Inferior parietal cortex (tissue), 1 donor: ENCODE data around the gene ABCG8.

ENCODE experiments used
- DNase-seq: peaks from one replicate; pipeline ENCODE4 v3.0.0-alpha.2; 2016; ENCODE audit errors: extremely low spot score

The ABCG8 gene

DNA sequence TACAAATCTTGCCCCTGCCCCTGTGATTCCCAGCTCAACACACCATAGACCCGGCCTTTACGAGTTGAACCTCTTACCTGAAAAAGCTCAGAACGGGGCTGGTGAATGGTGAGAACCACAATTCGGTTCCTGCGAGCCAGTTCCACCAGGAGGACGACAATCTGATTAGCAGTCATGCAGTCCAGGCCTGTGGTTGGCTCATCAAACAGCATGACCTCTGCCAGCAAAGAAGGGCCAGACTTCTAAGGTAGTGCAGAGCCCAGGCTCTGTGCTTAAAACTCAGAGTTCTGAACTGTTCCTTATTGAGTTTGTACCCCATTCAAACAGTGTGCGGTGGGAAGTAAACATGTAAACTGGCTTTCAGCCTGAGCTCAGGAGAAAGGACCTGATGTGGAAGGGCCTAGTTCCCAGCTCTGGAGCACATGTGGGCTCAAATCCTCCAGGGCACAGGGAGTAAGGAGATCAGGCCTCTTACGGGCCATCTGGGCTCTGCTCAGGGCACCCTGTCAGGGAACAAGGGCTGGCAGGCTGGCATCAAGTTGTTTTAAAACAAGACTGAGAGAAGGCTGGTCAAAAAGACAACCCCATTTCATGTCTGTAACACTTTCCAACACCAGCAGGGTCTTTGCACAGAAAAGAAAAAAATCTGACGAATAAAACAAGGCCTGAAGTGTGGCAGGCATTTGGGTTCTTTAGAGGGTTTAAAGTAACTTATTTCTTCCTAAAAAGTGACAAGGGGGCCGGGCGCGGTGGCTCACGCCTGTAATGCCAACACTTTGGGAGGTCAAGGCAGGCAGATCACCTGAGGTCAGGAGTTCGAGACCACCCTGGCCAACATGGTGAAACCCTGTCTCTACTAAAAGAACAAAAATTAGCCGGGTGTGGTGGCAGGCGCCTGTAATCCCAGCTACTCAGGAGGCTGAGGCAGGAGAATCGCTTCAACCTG, 12.2 kb upstream of the ABCG8 start:
- DNase-seq, result no peak

DNA sequence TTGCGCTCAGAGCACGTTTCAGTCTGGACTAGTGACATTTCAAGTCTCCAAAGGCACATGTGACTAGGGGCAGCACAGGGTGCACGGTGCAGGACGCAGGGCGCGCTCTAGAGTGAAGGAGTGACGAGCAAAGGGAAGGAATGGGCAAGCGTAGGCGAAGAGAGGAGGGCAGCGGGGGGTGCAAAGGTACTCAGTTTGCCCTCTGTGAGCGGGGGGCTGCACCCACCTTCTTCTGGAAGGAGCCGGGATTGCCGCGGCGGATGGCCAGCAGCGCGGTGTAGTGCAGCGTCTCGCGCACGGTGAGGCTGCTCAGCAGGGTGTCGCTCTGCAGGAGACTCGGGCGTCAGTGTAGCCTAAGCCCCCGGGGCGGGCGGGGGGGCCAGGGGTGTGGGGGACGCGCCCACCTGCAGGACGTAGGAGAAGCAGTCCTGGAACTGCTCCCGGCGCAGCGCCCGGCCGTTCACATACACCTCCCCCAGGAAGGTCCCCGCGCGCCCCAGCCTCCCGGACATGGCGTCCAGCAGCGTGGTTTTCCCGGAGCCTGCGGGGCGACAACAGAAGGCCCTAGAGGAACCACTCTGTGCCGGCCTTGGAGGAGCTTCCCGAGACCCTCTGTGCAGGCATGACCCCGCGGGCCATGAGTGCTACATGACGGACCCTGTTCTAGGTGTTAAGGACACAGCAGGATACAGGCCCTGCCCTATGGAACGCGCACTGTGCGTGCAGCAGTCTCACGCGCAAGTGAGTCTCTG, 7.1 kb upstream of the ABCG8 start:
- DNase-seq, result no peak

DNA sequence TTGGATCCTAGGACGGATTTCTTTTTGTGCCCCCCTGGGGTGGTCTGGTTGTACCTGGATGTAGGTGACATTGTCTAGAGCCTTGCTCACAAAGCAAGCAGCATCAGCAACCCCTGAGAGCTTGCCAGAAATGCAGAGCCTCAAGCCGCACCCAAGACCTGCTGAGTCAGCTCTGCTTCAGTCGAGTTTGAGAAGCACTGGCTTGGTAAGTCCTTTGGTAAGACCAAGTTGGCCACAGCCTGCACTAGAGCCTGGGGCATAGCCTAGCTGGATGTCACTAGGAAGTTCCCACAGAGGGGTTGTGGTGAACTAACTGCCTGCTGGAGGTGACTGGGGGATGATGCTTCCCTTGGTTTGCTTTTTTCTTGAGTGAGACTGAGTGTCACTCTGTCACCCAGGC, 6.3 kb upstream of the ABCG8 start:
- no peak for DNase-seq

DNA sequence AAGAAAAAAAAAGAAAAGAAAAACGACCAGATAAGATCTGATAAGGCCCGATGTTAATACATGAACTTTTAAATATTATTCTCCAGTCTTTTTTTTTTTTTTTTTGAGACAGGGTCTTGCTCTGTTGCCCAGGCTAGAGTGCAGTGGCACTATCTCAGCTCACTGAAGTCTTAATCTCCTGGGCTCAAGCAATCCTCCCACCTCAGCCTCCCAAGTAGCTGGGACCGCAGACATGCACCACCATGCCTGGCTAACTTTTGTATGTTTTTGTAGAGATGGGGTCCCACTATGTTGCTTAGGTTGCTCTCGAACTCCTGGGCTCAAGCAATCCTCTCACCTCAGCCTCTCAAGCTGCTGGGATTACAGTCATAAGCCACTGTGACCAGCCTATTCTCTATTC, 1.7 kb upstream of the ABCG8 start:
- DNase-seq, result no peak

DNA sequence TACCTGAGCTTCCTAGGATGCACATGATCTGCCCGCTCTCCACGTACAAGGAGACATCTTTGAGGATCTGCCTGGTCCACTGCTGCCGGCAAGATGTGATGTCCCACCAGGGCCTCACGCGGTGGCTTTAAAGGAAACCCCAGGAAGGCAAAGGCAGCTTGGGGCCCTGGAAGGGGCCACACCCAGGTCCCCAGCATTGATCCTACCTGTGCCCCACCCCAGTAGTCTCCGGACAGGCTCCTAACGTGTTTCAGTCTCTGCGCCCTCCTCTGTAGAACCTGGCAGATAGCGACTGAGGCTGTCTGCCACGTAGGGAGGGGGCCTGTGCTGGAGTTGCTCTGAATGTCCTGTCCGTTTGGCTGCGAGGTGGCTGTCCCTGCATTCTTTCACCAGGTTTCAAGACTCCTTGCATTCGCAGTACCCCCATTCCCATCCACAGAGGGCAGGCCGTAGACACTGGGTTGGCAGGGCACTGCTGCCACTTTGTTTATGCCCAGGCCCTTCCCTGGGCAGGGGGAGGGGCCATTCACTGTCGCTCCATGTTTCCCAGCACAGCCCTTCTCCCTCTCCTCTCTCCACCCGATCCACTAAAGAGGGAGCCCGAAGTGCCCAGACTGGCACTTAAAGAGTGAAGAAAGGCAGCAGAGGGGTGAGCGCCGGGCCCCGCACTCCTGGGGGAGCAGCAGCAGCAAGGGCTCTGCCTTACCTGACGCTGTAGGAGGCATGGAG, 776 bp upstream of the ABCG8 start:
- DNase-seq, result no peak

DNA sequence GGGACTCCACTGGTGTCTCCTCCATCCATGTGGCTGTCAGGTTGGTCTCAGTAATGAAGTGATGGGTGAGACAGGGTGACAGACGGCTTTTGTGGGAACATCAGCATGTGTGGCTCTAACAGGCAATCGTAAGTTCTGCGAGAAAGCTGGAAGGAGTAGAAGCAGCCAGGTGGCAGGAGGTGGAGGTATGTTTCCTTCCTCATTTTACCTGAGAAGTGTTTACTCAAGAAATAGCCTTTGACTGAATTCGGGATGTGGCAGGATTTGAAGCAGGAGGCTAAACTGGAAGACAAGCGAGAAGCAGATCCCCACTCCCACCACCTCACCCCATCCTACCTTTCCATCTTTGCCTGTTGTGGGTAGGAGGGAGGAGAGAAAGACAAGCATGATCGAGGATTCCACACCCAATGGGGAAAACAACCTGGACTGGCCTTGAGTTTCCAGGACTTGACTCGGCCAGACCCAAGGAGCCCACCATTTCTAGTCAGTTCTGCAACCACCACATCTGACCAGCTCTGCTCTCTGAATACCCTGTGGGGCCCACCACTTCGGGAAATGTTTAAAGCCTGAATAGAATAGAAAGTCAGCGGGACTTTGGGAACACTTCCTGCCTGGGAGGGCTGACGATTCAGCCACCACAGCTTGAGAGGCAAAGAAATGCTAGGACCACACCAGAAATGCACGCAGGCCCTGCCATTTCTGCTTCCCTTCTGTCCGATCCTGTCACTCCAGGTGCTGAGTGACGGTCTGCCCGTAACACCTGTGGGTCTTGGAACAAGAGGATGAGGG, 1.2 kb downstream of the ABCG8 start:
- DNase-seq, result no peak

DNA sequence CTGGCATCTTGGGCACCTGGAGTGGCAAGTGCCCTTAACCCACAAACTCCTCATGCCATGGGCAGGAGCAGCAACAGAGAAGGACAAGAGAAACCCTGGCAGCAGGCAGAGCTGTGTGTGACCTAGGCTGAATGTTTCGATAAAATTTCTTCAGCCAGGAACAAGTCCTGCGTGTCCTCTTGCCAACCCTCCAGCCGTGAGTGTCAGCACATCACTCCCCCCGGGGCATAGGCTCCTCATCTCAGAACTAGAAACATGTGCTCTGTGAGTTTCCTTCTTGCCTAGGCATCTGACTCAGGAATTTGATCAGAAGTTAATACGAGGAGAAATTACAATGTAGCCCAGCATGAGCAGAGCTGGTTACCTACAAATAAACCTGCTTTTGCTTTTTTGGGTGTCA, 2.2 kb downstream of the ABCG8 start:
- DNase-seq, result no peak

DNA sequence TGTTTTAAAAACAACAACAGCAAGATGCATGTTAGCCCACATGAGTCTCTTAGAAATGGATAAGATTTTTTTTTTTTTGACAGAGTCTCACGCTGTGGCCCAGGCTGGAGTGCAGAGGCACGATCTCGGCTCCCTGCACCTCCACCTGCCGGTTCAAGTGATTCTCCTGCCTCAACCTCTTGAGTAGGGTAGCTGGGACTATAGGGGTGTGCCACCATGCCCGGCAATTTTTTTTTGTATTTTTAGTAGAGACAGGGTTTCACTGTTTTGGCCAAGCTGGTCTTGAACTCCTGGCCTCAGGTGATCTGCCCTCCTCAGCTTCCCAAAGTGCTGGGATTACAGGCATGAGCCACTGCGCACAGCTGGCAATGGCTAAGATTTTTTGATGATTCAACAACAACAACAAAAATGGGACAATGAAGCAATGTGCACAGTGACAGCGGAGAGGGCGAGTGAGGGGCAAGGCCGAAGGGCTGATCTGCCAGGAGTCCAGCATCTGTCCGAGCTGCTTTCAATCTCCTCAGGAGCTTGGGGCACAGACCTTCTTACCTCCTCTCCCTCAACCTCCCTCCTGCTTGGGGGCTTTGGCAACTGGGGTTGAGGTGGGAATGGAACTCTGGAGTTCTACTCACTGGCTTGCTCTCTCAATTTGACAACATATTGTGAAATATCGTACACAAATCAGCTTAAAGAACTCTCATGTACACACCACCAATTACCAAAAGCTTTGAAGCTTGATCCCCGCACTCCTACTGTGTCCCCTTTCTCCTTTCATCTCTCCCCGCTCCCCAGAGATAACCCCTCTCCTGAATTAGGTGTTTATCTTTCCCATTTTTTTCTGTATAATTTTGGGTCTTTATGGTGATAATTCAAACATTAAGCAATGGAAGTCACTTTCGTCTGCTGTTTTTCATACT, 3.4 kb downstream of the ABCG8 start:
- no peak for DNase-seq

DNA sequence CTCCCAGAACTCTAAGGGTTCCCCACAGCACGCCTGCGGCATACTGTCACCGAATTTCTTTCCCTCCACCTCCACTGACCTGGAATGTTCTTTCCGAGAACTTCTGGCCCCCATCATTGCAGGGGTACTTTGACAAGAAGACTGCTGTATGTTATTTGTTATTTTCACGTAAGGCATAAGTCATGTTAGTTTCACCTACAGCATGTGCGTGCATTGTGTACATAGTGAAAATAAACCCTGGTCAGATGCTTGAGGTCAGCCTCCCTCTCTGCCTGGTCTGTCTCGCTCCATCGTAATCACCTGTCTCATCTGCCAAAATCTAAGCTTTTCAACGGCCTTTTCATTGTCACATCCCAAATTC, 4.1 kb downstream of the ABCG8 start:
- no peak for DNase-seq

DNA sequence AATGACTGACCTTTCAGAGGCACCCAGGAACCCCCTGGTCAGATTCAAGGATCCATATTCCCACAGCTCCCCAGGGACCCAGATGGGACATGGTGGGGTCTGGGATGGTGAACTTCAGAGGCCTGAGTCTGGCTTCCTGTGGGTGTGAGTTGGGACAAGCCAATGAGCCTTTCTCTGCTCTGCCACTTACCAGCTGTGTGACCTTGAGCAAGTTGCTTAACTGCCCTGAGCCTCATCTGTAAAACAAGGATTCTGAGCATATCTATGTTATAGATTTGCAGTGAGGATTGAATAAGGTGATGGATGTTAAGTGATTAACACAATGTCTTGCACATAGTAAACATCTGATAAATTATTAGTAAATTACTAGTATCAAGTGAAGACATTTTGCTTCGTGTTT, 6.4 kb downstream of the ABCG8 start:
- DNase-seq, result no peak

DNA sequence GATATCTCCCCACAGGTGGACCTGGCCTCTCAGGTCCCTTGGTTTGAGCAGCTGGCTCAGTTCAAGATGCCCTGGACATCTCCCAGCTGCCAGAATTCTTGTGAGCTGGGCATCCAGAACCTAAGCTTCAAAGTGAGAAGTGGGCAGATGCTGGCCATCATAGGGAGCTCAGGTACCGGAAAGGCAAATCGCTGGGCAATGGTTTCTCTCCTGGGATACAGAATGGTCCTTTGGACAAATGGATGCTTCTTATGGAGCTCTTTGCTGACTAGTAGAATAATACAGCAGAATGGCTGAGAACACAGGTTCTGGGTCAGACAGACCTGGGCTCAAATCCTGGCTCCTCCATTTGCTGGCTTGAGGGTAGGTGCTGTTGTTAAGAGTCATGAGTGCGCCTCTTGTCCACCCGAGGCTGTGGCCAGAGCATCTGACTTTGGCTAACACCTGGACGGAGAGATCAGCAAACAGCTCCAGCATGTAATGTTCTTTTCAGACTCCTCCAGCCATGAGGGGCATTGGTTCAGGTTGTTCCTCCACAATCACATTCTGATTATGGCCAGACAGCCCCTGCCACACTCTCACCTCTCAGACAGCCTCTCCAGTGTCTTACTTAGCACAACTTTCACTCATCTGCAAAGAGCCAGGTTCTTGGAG, 7.5 kb downstream of the ABCG8 start:
- no peak for DNase-seq

DNA sequence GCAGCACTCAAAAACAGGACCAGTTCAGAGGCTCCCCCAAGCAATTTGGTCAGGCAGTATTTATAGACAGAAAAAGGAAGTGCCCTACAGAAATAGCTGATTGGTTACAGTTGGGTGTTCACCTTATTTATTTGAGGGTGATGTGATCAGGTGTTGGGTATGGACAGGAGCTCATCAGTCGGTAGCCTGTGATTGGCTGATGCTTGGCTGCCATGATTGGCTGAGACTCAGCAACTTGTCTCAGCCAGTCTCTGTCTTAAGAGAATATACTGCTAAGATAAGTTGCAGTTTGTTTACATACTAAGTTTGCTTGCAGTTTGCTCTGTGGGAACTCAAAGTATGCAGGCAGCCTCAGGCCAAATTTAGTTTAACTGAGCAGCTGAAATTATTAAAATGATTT, 9.4 kb downstream of the ABCG8 start:
- no peak for DNase-seq

DNA sequence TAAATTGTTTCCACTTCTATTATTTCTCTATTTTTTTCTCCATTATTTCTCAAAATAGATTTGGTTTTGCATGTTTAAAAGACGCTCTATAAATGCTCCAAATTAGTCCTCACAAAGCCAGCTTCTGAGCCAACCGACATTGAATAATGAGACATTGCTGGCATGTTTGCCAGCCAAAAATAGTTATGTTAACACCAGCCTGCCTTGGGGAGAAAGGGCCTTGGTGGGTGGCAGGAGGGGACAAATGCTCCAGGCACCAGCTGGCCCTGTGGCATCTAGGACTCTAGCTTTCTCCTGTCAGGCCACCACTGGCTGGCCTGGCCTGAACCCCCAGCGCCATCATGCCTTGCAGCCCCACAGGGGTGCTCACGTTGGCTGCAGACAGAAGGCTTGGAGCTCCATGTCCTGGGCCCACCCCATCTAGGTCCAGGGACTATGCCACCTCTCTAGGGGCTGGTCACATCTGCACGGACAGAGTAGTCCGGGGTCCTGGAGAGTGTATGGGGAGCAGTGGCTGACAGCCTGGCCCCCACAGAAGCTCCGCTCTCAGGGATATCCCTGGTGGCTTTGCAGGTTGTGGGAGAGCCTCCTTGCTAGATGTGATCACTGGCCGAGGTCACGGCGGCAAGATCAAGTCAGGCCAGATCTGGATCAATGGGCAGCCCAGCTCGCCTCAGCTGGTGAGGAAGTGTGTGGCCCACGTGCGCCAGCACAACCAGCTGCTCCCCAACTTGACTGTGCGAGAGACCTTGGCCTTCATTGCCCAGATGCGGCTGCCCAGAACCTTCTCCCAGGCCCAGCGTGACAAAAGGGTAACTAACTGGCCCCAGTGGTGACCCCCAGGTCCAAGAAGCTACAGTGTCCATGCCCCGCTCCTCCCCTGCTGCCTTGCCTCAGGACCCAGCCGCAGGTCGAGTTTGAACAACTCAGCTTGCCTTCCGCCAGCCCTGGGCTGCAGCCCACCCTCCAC, 12.5 kb downstream of the ABCG8 start:
- DNase-seq, result peak; percentile 13

DNA sequence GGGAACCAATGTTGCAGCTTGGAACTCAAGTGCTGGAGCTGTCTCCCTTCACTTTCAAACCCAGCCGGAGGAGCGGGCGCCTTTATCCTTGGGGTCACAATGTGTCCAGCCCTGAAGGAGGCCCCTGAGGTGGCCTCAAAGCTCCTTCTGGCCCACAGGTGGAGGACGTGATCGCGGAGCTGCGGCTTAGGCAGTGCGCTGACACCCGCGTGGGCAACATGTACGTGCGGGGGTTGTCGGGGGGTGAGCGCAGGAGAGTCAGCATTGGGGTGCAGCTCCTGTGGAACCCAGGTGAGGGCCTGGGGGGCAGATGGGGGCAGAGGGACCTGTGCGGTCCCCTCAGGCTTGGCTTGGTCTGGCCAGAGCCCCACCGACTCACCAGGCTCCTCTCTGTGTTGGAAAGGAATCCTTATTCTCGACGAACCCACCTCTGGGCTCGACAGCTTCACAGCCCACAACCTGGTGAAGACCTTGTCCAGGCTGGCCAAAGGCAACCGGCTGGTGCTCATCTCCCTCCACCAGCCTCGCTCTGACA, 13.5 kb downstream of the ABCG8 start:
- no peak for DNase-seq

DNA sequence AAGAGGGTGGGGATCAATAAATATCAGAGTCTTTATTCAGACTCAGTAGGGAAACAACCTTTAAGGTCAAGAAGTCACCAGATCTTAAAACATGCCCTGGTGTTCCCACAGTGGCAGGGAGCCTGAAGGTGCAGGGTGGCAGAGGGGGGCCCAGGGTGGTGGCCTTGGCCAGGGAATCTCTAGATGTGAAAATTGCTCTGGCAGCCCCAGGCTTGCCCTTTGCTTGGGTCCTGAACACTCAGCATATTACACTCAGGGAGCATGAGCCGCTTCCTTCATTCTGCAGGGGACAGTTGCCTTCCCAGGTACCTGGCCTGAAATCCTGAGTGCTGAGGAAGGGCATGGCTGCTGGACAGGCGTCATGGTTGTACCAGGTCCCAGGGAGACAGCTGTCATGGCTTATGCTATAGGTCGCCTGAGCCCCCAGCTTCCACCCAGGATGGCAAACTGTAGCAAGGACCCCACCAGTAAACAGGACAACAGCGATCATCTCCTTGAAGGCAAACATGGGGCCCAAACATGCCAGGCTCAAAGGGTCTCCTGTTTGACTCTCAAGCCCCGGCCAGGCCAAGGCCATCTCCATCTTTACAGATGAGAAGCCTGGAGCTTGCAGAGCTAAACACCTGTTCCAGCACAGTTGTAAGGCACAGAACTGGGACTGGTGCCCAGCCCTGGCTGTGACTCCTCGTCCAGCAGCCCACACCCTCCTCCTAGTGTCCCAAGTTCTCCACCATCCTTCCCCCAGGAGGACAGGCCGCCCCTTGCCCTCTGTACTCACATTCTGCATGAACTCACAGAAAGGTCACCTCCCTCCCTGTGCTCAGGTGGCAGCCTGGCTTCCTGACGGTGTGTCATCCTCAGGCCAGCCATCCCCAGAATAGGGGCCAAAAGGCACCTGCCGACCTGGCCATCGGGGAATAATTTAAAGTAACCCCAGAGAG, 14.6 kb downstream of the ABCG8 start:
- DNase-seq, result no peak

DNA sequence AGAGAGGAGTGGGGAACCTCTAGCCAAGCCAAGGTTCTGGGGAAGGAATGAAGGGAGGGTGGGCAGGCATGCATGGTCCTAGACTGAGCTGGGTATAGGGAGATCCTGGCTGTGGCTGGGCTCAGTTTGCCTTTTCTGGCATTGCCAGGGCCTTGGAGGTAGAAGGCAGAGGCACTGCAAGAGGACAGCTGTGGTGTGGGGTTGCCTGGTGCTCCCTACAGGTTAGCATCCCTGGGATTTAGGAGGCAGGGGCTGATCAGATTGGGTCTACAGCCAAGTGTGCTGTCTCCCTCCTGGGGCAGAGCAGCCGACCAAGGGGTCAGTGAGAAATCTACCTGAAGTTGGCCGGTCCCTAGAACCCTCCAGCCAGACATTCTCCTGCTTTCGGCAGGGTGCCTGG, 15.9 kb downstream of the ABCG8 start:
- DNase-seq, result no peak

DNA sequence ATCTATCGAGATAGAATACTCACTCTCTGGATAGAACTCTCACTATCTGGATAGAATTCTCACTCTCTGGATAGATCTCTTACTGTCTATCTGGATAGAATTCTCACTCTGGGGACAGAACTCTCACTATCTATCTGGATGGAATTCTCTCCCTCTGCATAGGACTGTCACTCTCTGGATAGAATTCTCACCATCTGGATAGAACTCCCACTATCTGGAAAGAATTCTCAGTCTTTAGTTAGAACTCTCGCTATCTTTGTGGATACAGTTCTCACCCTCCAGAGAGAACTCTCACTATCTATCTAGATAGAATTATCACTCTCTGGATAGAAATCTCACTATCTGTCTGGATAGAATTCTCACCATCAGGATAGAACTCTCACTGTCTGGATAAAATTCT, 16.5 kb downstream of the ABCG8 start:
- DNase-seq, result no peak
